GM12801 (cell line): ENCODE measurements around the gene STXBP4.

ENCODE experiments used
- CTCF ChIP-seq: IDR thresholded peaks from one replicate; pipeline ENCODE4 v1.5.1; 2011; ENCODE audit warnings: control low read depth; ENCODE audit not compliant: insufficient read length; ENCODE audit errors: extremely low read depth

Gene STXBP4

GRCh38 chr17:55149485-55149884 lies 180.9 kb downstream of the STXBP4 start:
- no peak for TF ChIP-seq CTCF

GRCh38 chr17:55152236-55152635 lies 183.7 kb downstream of the STXBP4 start:
- TF ChIP-seq CTCF, result no peak

- no peak for TF ChIP-seq CTCF
Observed at GRCh38 chr17:55154101-55154500, 185.5 kb downstream of the STXBP4 start.

GRCh38 chr17:55155856-55156560 lies 187.4 kb downstream of the STXBP4 start:
- no peak for TF ChIP-seq CTCF

GRCh38 chr17:55157165-55157564 lies 188.6 kb downstream of the STXBP4 start:
- TF ChIP-seq CTCF, result no peak

- no peak for TF ChIP-seq CTCF
Observed at GRCh38 chr17:55158439-55158838, 189.9 kb downstream of the STXBP4 start.

GRCh38 chr17:55159251-55159650 lies 190.7 kb downstream of the STXBP4 start:
- no peak for TF ChIP-seq CTCF

GRCh38 chr17:55160501-55160900 lies 191.9 kb downstream of the STXBP4 start:
- no peak for TF ChIP-seq CTCF
